MM.1S (cell line): Measurements from ENCODE around the gene MPP1.

Source experiments
- DNase-seq: peaks from one replicate; pipeline ENCODE4 v3.0.0-alpha.2; 2015
- H2AFZ ChIP-seq: fragments of 300-600 bp; sonication (generic); 2 replicates; pipeline ENCODE4 v1.6.0; 2016; ENCODE audit warnings: antibody characterized with exemption, low read length
- H3F3A ChIP-seq: fragments of 300-600 bp; sonication (generic); 2 replicates; pipeline ENCODE4 v1.6.1; 2016; ENCODE audit warnings: mild to moderate bottlenecking, antibody characterized with exemption, low read length, moderate library complexity, mixed read lengths; ENCODE audit not compliant: insufficient read depth
- H3K27ac ChIP-seq: fragments of 300-600 bp; sonication (generic); 2 replicates; pipeline ENCODE4 v1.5.1; 2016; ENCODE audit warnings: mild to moderate bottlenecking, low read length
- H3K27me3 ChIP-seq: fragments of 300-600 bp; sonication (generic); replicated peaks from 2 replicates; pipeline ENCODE4 v1.6.0; 2016; ENCODE audit warnings: low read length; ENCODE audit not compliant: insufficient read depth
- H3K36me3 ChIP-seq: fragments of 300-600 bp; sonication (generic); replicated peaks from 2 replicates; pipeline ENCODE4 v1.6.1; 2016; ENCODE audit warnings: mild to moderate bottlenecking, low read length, mixed read lengths; ENCODE audit not compliant: insufficient read depth
- H3K4me1 ChIP-seq: fragments of 300-600 bp; sonication (generic); 2 replicates; pipeline ENCODE4 v1.6.1; 2016; ENCODE audit warnings: low read length, mixed read lengths
- H3K4me2 ChIP-seq: fragments of 300-600 bp; sonication (generic); 2 replicates; pipeline ENCODE4 v1.6.0; 2016; ENCODE audit warnings: low read depth, low read length
- H3K4me3 ChIP-seq: fragments of 300-600 bp; sonication (generic); 2 replicates; pipeline ENCODE4 v1.5.1; 2016; ENCODE audit warnings: low read length, mixed read lengths
- H3K79me2 ChIP-seq: fragments of 300-600 bp; sonication (generic); 2 replicates; pipeline ENCODE4 v1.6.1; 2016; ENCODE audit warnings: mixed run types, low read length, mixed read lengths
- H3K9ac ChIP-seq: fragments of 300-600 bp; sonication (generic); 2 replicates; pipeline ENCODE4 v1.6.1; 2016; ENCODE audit warnings: low read length, mixed read lengths
- H3K9me2 ChIP-seq: fragments of 300-600 bp; sonication (generic); replicated peaks from 2 replicates; pipeline ENCODE4 v1.6.1; 2016; ENCODE audit warnings: mild to moderate bottlenecking, low read length, mixed read lengths; ENCODE audit not compliant: insufficient read depth
- H3K9me3 ChIP-seq: fragments of 300-600 bp; sonication (generic); replicated peaks from 2 replicates; pipeline ENCODE4 v1.6.1; 2016; ENCODE audit warnings: mild to moderate bottlenecking, low read length, mixed read lengths; ENCODE audit not compliant: insufficient read depth
- H4K20me1 ChIP-seq: fragments of 300-600 bp; sonication (generic); 2 replicates; pipeline ENCODE4 v1.6.1; 2016; ENCODE audit warnings: mild to moderate bottlenecking, low read length, moderate library complexity, mixed read lengths; ENCODE audit not compliant: insufficient read depth
- CTCF ChIP-seq: fragments of 300-600 bp; sonication (generic); IDR thresholded peaks from 2 replicates; pipeline ENCODE4 v1.5.1; 2016; ENCODE audit warnings: antibody characterized with exemption, low read length, mixed read lengths
- EZH2 ChIP-seq: fragments of 300-600 bp; sonication (generic); optimal IDR thresholded peaks from 2 replicates; pipeline ENCODE3; 2017; ENCODE audit warnings: low read depth, mild to moderate bottlenecking, antibody characterized with exemption, low read length, mixed read lengths
- EZH2phosphoT487 ChIP-seq: fragments of 300-600 bp; sonication (generic); IDR thresholded peaks from 2 replicates; pipeline ENCODE4 v1.6.1; 2018; ENCODE audit warnings: antibody characterized with exemption, low read length

The MPP1 gene

GRCh38 chrX:154793084-154793795 lies 12.0 kb downstream of the MPP1 start:
- no peaks in the 10 kb centered on the region for H3K27me3 ChIP-seq
- H3K9me3 ChIP-seq: no peaks in the 10 kb centered on the region
- no peak overlapping the region for H3K9ac ChIP-seq
- H3K4me3 ChIP-seq: no peak overlapping the region
- no peak overlapping the region for H3K4me2 ChIP-seq
- TF ChIP-seq EZH2: no peak
- TF ChIP-seq EZH2phosphoT487: no peak
- H3K27ac ChIP-seq: no peak overlapping the region
- no peaks in the 10 kb centered on the region for H4K20me1 ChIP-seq
- no peaks in the 10 kb centered on the region for H3K36me3 ChIP-seq
- no peaks in the 10 kb centered on the region for H3K9me2 ChIP-seq
- H3K79me2 ChIP-seq: peaks cover 10% of the 10 kb centered on the region; the same call in 1 of the 2 replicates
- H3F3A ChIP-seq: no peaks in the 10 kb centered on the region
- H3K4me1 ChIP-seq: 0 out of 2 replicates have a peak, but pooled peaks cover 5% of the 10 kb centered on the region
- no peak for DNase-seq
- no peak overlapping the region for H2AFZ ChIP-seq

GRCh38 chrX:154791939-154792338 lies 13.3 kb downstream of the MPP1 start:
- Histone ChIP-seq H3K27ac (no peak overlapping the region), H3K9ac (no peak overlapping the region), H3K4me3 (no peak overlapping the region), H3F3A (no peaks in the 10 kb centered on the region), H2AFZ (no peak overlapping the region), H3K9me2 (no peaks in the 10 kb centered on the region), H3K4me1 (0 out of 2 replicates have a peak, but pooled peaks cover 5% of the 10 kb centered on the region), H3K36me3 (no peaks in the 10 kb centered on the region), H3K27me3 (no peaks in the 10 kb centered on the region), H3K79me2 (peaks cover 6% of the 10 kb centered on the region; the same call in 1 of the 2 replicates), H3K9me3 (no peaks in the 10 kb centered on the region), H4K20me1 (no peaks in the 10 kb centered on the region), H3K4me2 (no peak overlapping the region)
- DNase-seq: no peak
- TF ChIP-seq CTCF: no peak
- TF ChIP-seq EZH2: no peak
- no peak for TF ChIP-seq EZH2phosphoT487

GRCh38 chrX:154791467-154791866 lies 13.8 kb downstream of the MPP1 start:
- DNase-seq: no peak
- H2AFZ ChIP-seq: no peak overlapping the region
- no peaks in the 10 kb centered on the region for H3K9me2 ChIP-seq
- no peaks in the 10 kb centered on the region for H4K20me1 ChIP-seq
- no peaks in the 10 kb centered on the region for H3K36me3 ChIP-seq
- no peak overlapping the region for H3K9ac ChIP-seq
- no peaks in the 10 kb centered on the region for H3K27me3 ChIP-seq
- H3K4me3 ChIP-seq: no peak overlapping the region
- no peak for TF ChIP-seq EZH2
- no peak for TF ChIP-seq EZH2phosphoT487
- no peak for TF ChIP-seq CTCF
- H3K27ac ChIP-seq: no peak overlapping the region
- no peak overlapping the region for H3K4me2 ChIP-seq
- H3K9me3 ChIP-seq: no peaks in the 10 kb centered on the region
- no peaks in the 10 kb centered on the region for H3F3A ChIP-seq
- H3K4me1 ChIP-seq: 0 out of 2 replicates have a peak, but pooled peaks cover 5% of the 10 kb centered on the region
- peaks cover 6% of the 10 kb centered on the region; the same call in 1 of the 2 replicates for H3K79me2 ChIP-seq

- Histone ChIP-seq H3K9me2 (no peaks in the 10 kb centered on the region), H3K9me3 (no peaks in the 10 kb centered on the region), H3K27me3 (no peaks in the 10 kb centered on the region), H3K4me1 (peaks cover 32% of the 10 kb centered on the region), H3K79me2 (no peaks in the 10 kb centered on the region), H3K27ac (no peak overlapping the region), H3F3A (peaks cover 13% of the 10 kb centered on the region), H3K4me2 (peak overlapping the region; percentile 31), H4K20me1 (no peaks in the 10 kb centered on the region), H3K9ac (no peak overlapping the region), H3K4me3 (no peak overlapping the region), H3K36me3 (no peaks in the 10 kb centered on the region), H2AFZ (no peak overlapping the region)
- TF ChIP-seq EZH2 (no peak), EZH2phosphoT487 (no peak), CTCF (no peak)
- DNase-seq: no peak
These were observed 19.6 kb downstream of the MPP1 start for GRCh38 chrX:154785716-154786115.
